Neutrophil (primary cell): ENCODE data around the gene PHPT1.
A peak's percentile ranks its signal among the peaks of the same experiment; 100 is the strongest.

Experiments used
- H3K27ac ChIP-seq: fragments of 200-600 bp; sonication (generic); 2 replicates; pipeline ENCODE4 v1.5.1; 2016; ENCODE audit warnings: mild to moderate bottlenecking, moderate library complexity
- H3K27me3 ChIP-seq: fragments of 200-600 bp; sonication (generic); 2 replicates; pipeline ENCODE4 v1.6.0; 2016; ENCODE audit warnings: mild to moderate bottlenecking
- H3K36me3 ChIP-seq: fragments of 200-600 bp; sonication (generic); 2 replicates; pipeline ENCODE4 v1.5.1; 2017
- H3K4me1 ChIP-seq, 2 experiments: fragments of 200-600 bp in 1 of 2; sonication (generic) in 1 of 2; 1 replicate in 1 of 2; 2 replicates in 1 of 2; pipeline versions ENCODE4 v1.5.1 to v1.6.1; 2013 to 2016; ENCODE audit warnings: low read depth in 1 of 2, low read length in 1 of 2, mild to moderate bottlenecking in 1 of 2, moderate library complexity in 1 of 2; ENCODE audit not compliant: control insufficient read depth in 1 of 2, insufficient read depth in 1 of 2
- H3K4me3 ChIP-seq, 2 experiments: fragments of 200-600 bp in 1 of 2; sonication (generic) in 1 of 2; 1 replicate in 1 of 2; 2 replicates in 1 of 2; pipeline ENCODE4 v1.5.1; 2013 to 2016; ENCODE audit warnings: low read depth in 1 of 2, low read length in 1 of 2, mild to moderate bottlenecking in 1 of 2, moderate library complexity in 1 of 2
- H3K9me3 ChIP-seq: fragments of 200-600 bp; sonication (generic); 2 replicates; pipeline ENCODE4 v1.5.1; 2016
- TF ChIP-seq, protein P1 (sequence below): fragments of 200-600 bp; sonication (generic); IDR thresholded peaks from 2 replicates; pipeline ENCODE4 v1.5.1; 2016; ENCODE audit warnings: antibody characterized with exemption

Gene PHPT1

DNA sequence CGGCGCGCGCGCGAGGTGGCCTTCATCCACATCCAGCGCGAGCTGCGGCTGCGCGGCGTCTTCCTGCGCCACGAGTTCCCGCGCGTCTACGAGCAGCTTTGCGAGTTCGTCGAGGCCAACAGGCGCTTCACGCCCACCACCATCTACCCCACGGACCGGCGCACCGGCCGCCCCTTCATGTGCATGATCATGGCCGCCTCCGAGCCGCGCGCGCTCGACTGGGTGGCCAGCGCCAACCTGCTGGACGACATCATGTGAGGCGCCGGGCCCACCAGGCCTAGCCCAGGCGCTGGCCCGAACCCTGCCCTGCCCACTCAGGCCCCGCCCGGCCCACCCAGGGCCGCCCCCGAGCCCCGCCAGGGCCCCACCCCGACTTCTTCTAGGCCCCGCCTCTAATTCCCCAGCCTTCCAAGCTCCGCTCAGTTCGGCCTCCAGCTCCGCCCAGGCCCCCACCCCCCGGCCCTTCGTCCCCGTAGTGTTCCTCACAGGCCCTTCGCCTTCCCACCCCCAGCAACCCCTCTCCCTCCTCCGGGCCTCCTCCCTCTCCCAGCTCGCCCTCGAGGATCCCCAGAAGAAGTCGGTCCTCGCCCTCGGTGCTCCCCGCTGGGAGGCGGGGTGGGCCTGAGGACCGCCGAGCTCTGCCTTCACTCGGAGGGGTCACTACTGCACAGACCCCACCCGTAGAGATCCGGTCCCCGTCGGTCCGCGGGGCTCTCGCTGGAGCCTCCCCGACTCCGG lies 2.0 kb upstream of the PHPT1 start:
- no peaks in the 10 kb centered on the region for H3K36me3 ChIP-seq
- peak overlapping the region; percentile 44 for H3K27ac ChIP-seq
- TF ChIP-seq, protein P1, sequence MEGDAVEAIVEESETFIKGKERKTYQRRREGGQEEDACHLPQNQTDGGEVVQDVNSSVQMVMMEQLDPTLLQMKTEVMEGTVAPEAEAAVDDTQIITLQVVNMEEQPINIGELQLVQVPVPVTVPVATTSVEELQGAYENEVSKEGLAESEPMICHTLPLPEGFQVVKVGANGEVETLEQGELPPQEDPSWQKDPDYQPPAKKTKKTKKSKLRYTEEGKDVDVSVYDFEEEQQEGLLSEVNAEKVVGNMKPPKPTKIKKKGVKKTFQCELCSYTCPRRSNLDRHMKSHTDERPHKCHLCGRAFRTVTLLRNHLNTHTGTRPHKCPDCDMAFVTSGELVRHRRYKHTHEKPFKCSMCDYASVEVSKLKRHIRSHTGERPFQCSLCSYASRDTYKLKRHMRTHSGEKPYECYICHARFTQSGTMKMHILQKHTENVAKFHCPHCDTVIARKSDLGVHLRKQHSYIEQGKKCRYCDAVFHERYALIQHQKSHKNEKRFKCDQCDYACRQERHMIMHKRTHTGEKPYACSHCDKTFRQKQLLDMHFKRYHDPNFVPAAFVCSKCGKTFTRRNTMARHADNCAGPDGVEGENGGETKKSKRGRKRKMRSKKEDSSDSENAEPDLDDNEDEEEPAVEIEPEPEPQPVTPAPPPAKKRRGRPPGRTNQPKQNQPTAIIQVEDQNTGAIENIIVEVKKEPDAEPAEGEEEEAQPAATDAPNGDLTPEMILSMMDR: no peak
- no peaks in the 10 kb centered on the region for H3K9me3 ChIP-seq
- peaks cover 70% of the 10 kb centered on the region for H3K27me3 ChIP-seq
- peaks cover 47 to 61% of the 10 kb centered on the region in 2 experiments for H3K4me1 ChIP-seq
- peak overlapping the region; percentile 85 to 100 for H3K4me3 ChIP-seq

DNA sequence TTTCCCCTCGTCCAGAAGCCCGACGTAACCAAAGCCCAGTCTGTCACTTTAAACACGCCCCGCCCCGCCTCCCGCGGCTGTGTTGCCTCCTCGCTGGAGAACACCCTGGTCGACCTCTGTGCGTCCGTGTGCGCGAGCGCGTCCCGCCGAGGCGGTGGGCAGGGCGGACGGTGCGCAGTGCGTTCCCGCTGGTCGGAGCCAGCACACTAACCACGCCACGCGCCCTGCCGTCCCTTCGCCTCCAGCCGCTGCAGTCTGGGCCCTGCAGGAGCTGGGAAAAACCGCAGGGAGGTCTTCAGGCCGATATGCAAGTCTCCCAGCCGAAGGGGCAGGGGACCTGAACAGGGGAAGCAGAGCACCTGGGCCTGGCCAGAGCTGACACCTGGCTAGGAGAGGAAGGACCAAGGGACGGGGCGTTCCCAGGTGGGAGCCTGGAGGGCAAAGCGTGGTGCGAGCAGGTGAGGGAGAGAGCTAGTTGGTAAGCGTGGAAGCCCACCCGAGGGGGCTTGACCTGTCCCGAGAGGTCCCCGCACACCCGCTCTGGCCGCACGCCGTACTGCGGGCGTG lies 1.3 kb upstream of the PHPT1 start:
- Histone ChIP-seq H3K4me3 (peak overlapping the region; percentile 85 to 100), H3K36me3 (no peaks in the 10 kb centered on the region), H3K27me3 (peaks cover 64% of the 10 kb centered on the region), H3K27ac (peak overlapping the region; percentile 44), H3K9me3 (no peaks in the 10 kb centered on the region), H3K4me1 (peaks cover 44 to 56% of the 10 kb centered on the region in 2 experiments)
- TF ChIP-seq, protein P1: no peak

DNA sequence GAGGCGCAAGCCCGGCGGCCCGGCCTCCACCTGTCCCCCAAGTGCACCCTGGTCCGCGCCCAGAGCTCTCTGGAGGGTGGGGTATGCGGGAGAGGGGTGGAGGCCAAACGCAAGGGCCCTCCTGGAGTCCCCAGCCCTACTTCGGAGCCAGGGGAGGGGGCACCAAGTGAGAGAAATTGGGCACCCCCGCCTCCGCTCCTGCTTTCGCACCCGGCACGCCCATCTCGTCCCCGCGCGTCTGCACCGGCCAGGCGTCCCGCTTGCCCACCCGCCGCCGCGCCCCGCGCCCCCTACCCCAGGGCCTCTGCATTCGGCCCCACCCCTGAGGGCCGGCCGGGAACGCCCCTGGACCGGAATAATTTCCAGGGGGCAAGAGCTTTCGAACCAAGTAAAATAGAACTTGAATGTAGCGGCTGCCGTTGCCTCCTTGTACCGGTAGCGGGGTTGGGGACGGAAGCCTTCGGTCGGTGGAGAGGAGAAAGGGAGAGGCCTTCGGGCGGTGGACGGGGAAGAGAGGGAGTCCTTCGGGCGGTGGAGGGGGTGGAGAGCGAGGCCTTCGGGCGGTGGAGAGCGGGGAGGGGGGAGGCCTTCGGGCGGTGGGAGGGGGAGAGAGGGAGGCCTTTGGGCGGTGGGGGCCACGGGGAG lies 694 bp upstream of the PHPT1 start:
- no peaks in the 10 kb centered on the region for H3K9me3 ChIP-seq
- TF ChIP-seq, protein P1: no peak
- H3K27me3 ChIP-seq: peaks cover 58% of the 10 kb centered on the region
- no peaks in the 10 kb centered on the region for H3K36me3 ChIP-seq
- peaks cover 38 to 50% of the 10 kb centered on the region in 2 experiments for H3K4me1 ChIP-seq
- peak overlapping the region; percentile 69 for H3K27ac ChIP-seq
- H3K4me3 ChIP-seq: peak overlapping the region; percentile 85 to 100

DNA sequence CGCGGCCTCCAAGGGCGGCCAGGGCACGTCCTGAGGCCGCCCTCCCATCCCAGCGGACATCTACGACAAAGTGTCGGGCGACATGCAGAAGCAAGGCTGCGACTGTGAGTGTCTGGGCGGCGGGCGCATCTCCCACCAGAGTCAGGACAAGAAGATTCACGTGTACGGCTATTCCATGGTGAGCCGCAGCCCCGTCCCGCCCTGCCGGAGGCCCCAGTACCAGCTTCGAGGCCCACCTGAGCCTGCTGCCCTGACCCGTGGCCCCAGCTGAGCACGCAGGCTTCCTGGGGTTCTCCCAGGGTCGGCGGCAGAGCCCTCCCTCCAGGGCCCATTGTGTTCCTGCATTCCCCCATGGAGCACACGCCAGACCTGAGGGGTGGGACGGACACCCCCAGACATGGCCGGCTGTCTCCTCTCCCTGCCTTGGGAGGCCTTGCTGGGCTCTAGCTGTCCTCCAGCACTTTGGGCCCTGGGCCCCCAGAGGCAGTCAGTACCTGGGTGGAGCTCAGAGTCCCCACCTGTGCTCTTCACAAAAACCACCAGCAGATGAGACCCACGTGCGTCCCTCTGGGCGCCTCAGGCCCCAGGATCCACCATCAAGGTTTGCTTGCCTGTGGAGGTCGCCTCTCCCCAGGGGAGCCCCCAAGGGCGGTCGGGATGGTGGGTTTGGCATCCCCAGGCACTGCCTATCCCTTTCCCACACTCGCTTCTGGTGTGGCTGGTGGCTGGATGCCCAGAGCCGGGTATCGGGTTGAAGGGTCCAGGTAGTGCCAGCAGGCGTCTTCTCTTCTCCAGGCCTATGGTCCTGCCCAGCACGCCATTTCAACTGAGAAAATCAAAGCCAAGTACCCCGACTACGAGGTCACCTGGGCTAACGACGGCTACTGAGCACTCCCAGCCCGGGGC lies 1.0 kb downstream of the PHPT1 start:
- Histone ChIP-seq H3K4me1 (peaks cover 31 to 41% of the 10 kb centered on the region in 2 experiments), H3K27me3 (peaks cover 41% of the 10 kb centered on the region), H3K9me3 (no peaks in the 10 kb centered on the region), H3K27ac (peak overlapping the region; percentile 69), H3K4me3 (peak overlapping the region; percentile 85 to 100), H3K36me3 (no peaks in the 10 kb centered on the region)
- TF ChIP-seq, protein P1: no peak
